Stimulated activated naive CD4-positive, alpha-beta T cell treated with Interleukin-2 at 50 U/mL for 16 hours (primary cell): ENCODE results near the gene GPX4.

Experiments used
- DNase-seq: peaks from one replicate; lab custom pipeline; 2025; lab: John Stamatoyannopoulos, UW

GPX4 gene

GRCh38 chr19:1068009-1069001 is 35.5 kb upstream of the GPX4 start:
- peak; percentile 43 for DNase-seq

- peak; percentile 55 for DNase-seq
These were observed 34.6 kb upstream of the GPX4 start for GRCh38 chr19:1069009-1069779.

DNA sequence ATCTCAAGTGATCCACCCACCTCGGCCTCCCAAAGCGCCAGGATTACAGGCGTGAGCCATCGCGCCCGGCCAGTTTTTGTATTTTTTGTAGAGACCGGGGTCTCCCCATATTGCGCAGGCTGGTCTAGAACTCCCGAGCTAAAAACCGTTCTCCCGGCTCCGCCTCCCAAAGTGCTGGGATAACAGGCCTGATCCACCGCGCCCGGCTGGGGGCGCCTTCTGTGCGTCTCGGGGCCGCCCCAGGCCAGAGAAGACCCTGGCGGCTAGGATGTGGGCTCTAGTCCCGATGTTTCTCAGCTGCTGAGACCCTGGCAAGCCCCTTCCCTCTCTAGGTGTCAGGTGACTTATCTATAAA is 33.2 kb upstream of the GPX4 start:
- DNase-seq, result no peak

- DNase-seq, result no peak
These were observed 32.6 kb upstream of the GPX4 start for GRCh38 chr19:1070931-1071791.

DNA sequence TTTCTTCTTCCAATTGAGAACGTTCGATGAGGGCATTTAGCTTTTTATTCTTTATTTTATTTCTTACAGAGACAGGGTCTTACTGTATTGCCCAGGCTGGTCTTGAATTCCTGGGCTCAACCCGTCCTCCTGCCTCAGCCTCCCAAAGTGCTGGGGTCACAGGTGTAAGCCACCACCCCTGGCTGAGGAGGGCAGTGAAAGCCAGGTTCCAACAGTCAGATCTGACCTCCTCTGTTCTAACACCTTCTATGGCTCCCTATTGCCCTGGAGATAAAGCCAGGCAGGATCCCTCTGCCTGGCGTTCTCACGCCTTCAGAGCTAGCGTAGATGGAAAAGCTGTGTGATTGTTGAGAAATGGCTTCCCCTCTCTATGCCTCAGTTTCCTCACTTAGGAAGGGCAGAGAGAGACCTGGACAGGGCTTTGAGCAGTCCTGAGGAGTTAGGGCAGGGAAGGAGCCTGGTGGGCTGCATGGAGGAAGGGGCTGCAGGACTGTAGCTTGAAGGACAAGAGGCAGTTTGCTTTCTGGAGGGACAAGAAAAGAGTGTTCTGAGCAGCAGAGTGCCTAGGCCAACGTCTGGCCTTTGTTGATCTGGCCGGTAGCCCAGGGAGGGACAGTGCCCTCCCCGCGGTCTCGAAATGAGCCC is 31.3 kb upstream of the GPX4 start:
- no peak for DNase-seq

DNA sequence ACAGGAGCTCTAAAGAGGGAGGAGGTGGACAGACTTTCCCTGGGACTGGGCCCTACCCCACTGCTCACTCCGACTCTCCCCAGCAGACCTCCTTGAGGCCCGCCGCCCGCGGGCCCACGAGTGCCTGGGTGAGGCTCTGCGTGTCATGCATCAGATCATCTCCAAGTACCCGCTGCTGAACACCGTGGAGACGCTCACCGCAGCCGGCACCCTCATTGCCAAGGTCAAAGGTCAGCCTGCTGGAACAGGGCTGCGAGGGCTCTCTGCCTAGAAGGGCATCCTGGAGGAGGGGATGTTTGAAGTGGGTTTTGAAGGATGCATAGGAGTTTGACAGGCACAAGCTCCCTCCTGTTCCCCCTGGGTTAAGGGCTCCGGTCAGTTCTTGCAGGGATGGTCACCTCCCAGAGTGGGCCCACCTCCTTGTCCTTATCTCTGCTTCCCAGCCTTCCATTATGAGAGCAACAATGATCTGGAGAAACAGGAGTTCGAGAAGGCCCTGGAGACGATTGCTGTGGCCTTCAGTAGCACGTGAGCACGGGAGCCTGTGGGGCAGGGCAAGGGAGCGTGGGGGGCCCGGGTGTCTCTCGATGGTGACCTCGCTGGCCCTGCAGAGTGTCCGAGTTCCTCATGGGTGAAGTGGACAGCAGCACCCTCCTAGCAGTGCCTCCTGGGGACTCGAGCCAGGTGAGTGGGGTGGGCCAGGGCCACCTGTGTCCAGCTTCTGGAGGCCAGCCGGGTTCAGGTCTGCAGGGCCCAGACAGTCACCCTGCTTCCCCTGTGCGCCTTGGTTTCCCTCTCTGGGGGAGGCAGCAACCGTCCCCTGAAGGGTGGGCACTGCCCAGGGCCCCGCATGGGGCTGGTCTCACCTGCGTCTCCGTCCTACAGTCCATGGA is 30.5 kb upstream of the GPX4 start:
- no peak for DNase-seq

GRCh38 chr19:1073956-1074517 is 29.8 kb upstream of the GPX4 start:
- DNase-seq, result no peak

DNA sequence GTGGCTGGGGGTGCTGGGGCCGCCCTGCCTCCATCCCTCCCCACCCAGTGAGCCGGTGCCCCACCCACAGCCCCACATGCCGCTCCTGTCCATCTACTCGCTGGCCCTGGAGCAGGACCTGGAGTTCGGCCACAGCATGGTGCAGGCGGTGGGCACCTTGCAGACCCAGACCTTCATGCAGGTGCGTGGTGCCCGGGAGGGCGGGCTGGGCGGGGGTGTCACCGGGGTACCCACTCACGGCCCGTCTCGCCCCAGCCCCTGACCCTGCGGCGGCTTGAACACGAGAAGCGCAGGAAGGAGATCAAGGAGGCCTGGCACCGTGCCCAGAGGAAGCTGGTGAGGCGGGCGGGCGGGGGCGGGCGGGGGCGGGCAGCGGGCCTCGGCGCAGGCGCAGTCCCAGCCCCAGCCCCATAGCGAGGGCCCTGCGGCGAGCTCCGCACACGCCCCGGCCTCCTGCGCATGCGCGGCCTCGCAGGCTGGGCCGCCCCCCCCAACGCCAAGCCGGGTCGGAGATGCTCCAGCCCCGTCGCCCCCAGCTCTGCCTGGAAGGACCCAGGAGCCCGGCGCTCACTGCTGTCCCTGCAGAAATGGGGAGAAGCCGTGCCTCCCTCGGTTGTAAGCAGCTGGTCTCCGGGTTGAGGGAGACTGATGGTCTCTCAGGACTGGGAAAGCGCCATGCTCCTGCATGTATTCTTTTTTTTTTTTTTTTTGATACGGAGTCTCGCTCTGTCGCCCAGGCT is 29.1 kb upstream of the GPX4 start:
- DNase-seq, result peak; percentile 84

- DNase-seq, result no peak
These were observed 27.8 kb upstream of the GPX4 start for GRCh38 chr19:1076046-1076386.

DNA sequence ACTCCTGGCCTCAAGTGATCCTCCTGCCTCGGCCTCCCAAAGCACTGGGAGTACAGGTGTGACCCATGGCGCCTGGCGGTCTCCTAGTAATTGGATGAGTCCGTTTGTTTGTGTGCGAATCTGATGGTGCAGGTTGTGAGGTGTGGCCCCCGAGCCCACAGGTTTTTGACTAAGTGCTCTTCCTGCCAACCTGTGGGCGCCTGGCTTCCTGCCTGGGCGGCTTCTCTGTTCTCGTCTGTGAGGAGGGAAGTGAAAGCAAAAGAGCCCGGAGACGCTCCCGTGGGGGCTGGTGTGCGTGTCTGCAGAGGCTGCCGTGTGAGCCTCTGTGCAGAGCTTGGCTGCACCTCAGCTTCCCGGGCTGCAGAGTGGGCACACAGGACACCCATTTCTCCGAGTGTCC is 26.8 kb upstream of the GPX4 start:
- DNase-seq, result peak; percentile 96

- peak; percentile 75 for DNase-seq
These were observed 24.2 kb upstream of the GPX4 start for GRCh38 chr19:1079566-1080111.

- no peak for DNase-seq
These were observed 23.2 kb upstream of the GPX4 start for GRCh38 chr19:1080360-1081161.

DNA sequence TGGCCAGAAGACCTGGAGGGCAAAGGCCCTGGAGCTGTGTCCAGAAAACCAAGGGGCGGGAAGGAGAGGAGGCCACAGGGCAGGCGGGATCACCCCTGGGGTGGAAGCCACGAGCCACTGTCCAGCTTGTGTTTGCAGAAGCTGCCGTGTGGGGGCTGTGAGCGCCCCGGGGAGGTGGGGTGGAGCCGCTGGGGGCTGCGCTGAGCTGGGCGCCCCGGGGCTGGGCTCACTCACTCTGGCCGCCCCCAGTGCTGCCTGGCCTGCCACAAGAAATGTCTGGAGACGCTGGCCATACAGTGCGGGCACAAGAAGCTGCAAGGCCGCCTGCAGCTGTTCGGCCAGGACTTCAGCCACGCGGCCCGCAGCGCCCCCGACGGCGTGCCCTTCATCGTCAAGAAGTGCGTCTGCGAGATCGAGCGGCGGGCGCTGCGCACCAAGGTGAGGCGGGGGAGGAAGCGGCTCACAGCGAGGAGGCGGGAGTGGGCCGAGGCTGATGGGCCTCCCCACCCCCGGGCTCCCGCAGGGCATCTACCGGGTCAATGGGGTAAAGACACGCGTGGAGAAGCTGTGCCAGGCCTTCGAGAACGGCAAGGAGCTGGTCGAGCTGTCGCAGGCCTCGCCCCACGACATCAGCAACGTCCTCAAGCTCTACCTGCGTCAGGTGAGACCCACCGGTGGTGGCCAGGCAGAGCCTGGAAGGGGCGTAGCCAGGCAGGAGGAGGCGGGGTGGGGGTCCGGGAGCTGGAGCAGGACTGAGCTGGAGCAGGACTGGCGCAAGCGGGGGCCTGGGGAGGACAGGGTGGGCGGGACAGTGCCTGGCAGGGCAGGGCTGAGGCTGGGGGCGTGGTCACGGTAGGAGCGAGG is 22.3 kb upstream of the GPX4 start:
- DNase-seq, result no peak

- DNase-seq, result peak; percentile 78
These were observed 21.4 kb upstream of the GPX4 start for GRCh38 chr19:1082165-1082927.

- DNase-seq, result no peak
These were observed 20.6 kb upstream of the GPX4 start for GRCh38 chr19:1082928-1083816.
